ENCODE measurements around the gene PDE7B.

PDE7B gene

GRCh38 chr6:135851442-135852271 lies at the start of gene PDE7B:
Gene PDE7B, plus strand, starts transcription at chr6:135851701.
- no peak within 1 kb of the TSS for H3K4me3 ChIP-seq (ENCODE audit: low read depth, low read length)

GRCh38 chr6:135801755-135802465 lies 49.6 kb upstream of the PDE7B start:
- H3K4me3 ChIP-seq (ENCODE audit: low read depth, low read length), result no peak overlapping the region

- no peak overlapping the region for H3K4me3 ChIP-seq (ENCODE audit: low read depth, low read length)
These were observed 41.0 kb upstream of the PDE7B start for GRCh38 chr6:135810486-135810885.

GRCh38 chr6:135811170-135811569 lies 40.3 kb upstream of the PDE7B start:
- no peak overlapping the region for H3K4me3 ChIP-seq (ENCODE audit: low read depth, low read length)

GRCh38 chr6:135811644-135812526 lies 39.6 kb upstream of the PDE7B start:
- H3K4me3 ChIP-seq (ENCODE audit: low read depth, low read length), result no peak overlapping the region

GRCh38 chr6:135813401-135813800 lies 38.1 kb upstream of the PDE7B start:
- no peak overlapping the region for H3K4me3 ChIP-seq (ENCODE audit: low read depth, low read length)

GRCh38 chr6:135814043-135814442 lies 37.5 kb upstream of the PDE7B start:
- H3K4me3 ChIP-seq (ENCODE audit: low read depth, low read length), result no peak overlapping the region

GRCh38 chr6:135815216-135815615 lies 36.3 kb upstream of the PDE7B start:
- H3K4me3 ChIP-seq (ENCODE audit: low read depth, low read length), result no peak overlapping the region

GRCh38 chr6:135817035-135817434 lies 34.5 kb upstream of the PDE7B start:
- no peak overlapping the region for H3K4me3 ChIP-seq (ENCODE audit: low read depth, low read length)

- H3K4me3 ChIP-seq (ENCODE audit: low read depth, low read length), result no peak overlapping the region
These were observed 31.8 kb upstream of the PDE7B start for GRCh38 chr6:135819665-135820064.

- H3K4me3 ChIP-seq (ENCODE audit: low read depth, low read length), result no peak overlapping the region
These were observed 31.2 kb upstream of the PDE7B start for GRCh38 chr6:135820340-135820739.

- no peak overlapping the region for H3K4me3 ChIP-seq (ENCODE audit: low read depth, low read length)
These were observed 27.6 kb upstream of the PDE7B start for GRCh38 chr6:135823851-135824250.

- no peak overlapping the region for H3K4me3 ChIP-seq (ENCODE audit: low read depth, low read length)
These were observed 25.2 kb upstream of the PDE7B start for GRCh38 chr6:135826236-135826804.

GRCh38 chr6:135828021-135828420 lies 23.5 kb upstream of the PDE7B start:
- H3K4me3 ChIP-seq (ENCODE audit: low read depth, low read length), result no peak overlapping the region

GRCh38 chr6:135830452-135830881 lies 21.0 kb upstream of the PDE7B start:
- no peak overlapping the region for H3K4me3 ChIP-seq (ENCODE audit: low read depth, low read length)

GRCh38 chr6:135831016-135831415 lies 20.5 kb upstream of the PDE7B start:
- H3K4me3 ChIP-seq (ENCODE audit: low read depth, low read length), result no peak overlapping the region

GRCh38 chr6:135832166-135832565 lies 19.3 kb upstream of the PDE7B start:
- H3K4me3 ChIP-seq (ENCODE audit: low read depth, low read length), result no peak overlapping the region

- no peak overlapping the region for H3K4me3 ChIP-seq (ENCODE audit: low read depth, low read length)
These were observed 17.7 kb upstream of the PDE7B start for GRCh38 chr6:135833771-135834170.

GRCh38 chr6:135837735-135838449 lies 13.6 kb upstream of the PDE7B start:
- no peak overlapping the region for H3K4me3 ChIP-seq (ENCODE audit: low read depth, low read length)

GRCh38 chr6:135839121-135839520 lies 12.4 kb upstream of the PDE7B start:
- no peak overlapping the region for H3K4me3 ChIP-seq (ENCODE audit: low read depth, low read length)

All from iPS-11a (cell line).